ENCODE results near the gene SURF4. TPM values are rescaled to one million over a fixed set of nuclear protein-coding genes. Genes with fewer than 3 reads are reported as not detected.
A peak's percentile ranks its signal among the peaks of the same experiment; 100 is the strongest.

The SURF4 gene
- total and polyA plus RNA-seq, 2 donors (not counting 3 experiments of a cell fraction or from before 2014, with no cell fraction given): 216 to 358 TPM

- Histone ChIP-seq H3K4me3 (replicated peaks in 1 of 3; ENCODE audit: insufficient read depth in 1 of 3, low read depth in 1 of 3, low read length in 3 of 3) (no peak overlapping the region), H3K9me3 (replicated peaks; ENCODE audit: control insufficient read depth, insufficient read depth, low read length) (no peaks in the 10 kb centered on the region), H3K4me1 (ENCODE audit: control insufficient read depth, extremely low read depth, insufficient read depth, low read length) (peaks cover 10% of the 10 kb centered on the region), H3K27me3 (ENCODE audit: control insufficient read depth in 2 of 2, insufficient read depth in 2 of 2, low read length in 2 of 2) (no peaks in the 10 kb centered on the region), H4K20me1 (replicated peaks; ENCODE audit: control insufficient read depth, extremely low read depth, insufficient read depth, low read length) (no peaks in the 10 kb centered on the region), H3K27ac (ENCODE audit: insufficient read depth, low read depth, low read length) (no peak overlapping the region), H3K9ac (replicated peaks; ENCODE audit: extremely low read depth, insufficient read depth, low read length) (no peak overlapping the region), H3K9me1 (replicated peaks; ENCODE audit: control insufficient read depth, extremely low read depth, insufficient read depth, low read length) (no peaks in the 10 kb centered on the region), H3K4me2 (ENCODE audit: insufficient read depth, low read length) (no peak overlapping the region), H2AFZ (ENCODE audit: low read depth, low read length) (no peak overlapping the region), H3K79me2 (ENCODE audit: control insufficient read depth, insufficient read depth, low read length) (no peaks in the 10 kb centered on the region), H3K36me3 (ENCODE audit: control insufficient read depth in 2 of 2, extremely low read depth in 1 of 2, insufficient read depth in 2 of 2, low read length in 2 of 2) (peaks cover 21 to 35% of the 10 kb centered on the region in 2 experiments)
- intact Hi-C loops (cut with micrococcal nuclease): no loop called here
- TF ChIP-seq POLR2AphosphoS5 (IDR thresholded peaks at IDR 0.05; ENCODE audit: insufficient read depth, low read depth, low read length): no peak
- TF ChIP-seq, protein P1, sequence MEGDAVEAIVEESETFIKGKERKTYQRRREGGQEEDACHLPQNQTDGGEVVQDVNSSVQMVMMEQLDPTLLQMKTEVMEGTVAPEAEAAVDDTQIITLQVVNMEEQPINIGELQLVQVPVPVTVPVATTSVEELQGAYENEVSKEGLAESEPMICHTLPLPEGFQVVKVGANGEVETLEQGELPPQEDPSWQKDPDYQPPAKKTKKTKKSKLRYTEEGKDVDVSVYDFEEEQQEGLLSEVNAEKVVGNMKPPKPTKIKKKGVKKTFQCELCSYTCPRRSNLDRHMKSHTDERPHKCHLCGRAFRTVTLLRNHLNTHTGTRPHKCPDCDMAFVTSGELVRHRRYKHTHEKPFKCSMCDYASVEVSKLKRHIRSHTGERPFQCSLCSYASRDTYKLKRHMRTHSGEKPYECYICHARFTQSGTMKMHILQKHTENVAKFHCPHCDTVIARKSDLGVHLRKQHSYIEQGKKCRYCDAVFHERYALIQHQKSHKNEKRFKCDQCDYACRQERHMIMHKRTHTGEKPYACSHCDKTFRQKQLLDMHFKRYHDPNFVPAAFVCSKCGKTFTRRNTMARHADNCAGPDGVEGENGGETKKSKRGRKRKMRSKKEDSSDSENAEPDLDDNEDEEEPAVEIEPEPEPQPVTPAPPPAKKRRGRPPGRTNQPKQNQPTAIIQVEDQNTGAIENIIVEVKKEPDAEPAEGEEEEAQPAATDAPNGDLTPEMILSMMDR (IDR thresholded peaks at IDR 0.05; ENCODE audit: extremely low read depth in 1 of 2, insufficient read depth in 1 of 2, low read depth in 1 of 2, low read length in 2 of 2): peak in 1 of 2 donors; percentile 23
- FAIRE-seq (no peak), DNase-seq (ENCODE audit: low read depth, low spot score) (no peak)
- dilution Hi-C loops (cut with MboI; ENCODE audit: extremely low pct_ligation_motif_present, low sequenced_read_pairs): no loop called here
- CTCF ChIA-PET: interaction anchor here (0.8 to 1.4 kb wide), 2 partner anchors 13 to 127 kb away, joined by 3 to 6 read pairs; no protein-coding TSS in a partner anchor
- POLR2A ChIA-PET: no interaction called here
- no TSS peak for BruUV-seq (replicated peaks)
These were observed 16.3 kb downstream of the SURF4 start for GRCh38 chr9:133359399-133360175.

- DNase-seq (ENCODE audit: low read depth, low spot score) (no peak), FAIRE-seq (no peak)
- H3K27ac ChIP-seq (ENCODE audit: insufficient read depth, low read depth, low read length): no peak overlapping the region
- H3K4me3 ChIP-seq (replicated peaks in 1 of 3; ENCODE audit: insufficient read depth in 1 of 3, low read depth in 1 of 3, low read length in 3 of 3): no peak overlapping the region
- no peaks in the 10 kb centered on the region for H3K9me3 ChIP-seq (replicated peaks; ENCODE audit: control insufficient read depth, insufficient read depth, low read length)
- H3K79me2 ChIP-seq (ENCODE audit: control insufficient read depth, insufficient read depth, low read length): no peaks in the 10 kb centered on the region
- POLR2A ChIA-PET: interaction anchor here (1.5 kb wide), 1 partner anchor 9 kb away, joined by 10 read pairs; the partner anchor contains the start of genes MED22 and RPL7A
- dilution Hi-C loops (cut with MboI; ENCODE audit: extremely low pct_ligation_motif_present, low sequenced_read_pairs): no loop called here
- no peak overlapping the region for H2AFZ ChIP-seq (ENCODE audit: low read depth, low read length)
- intact Hi-C loops (cut with micrococcal nuclease): loop anchor here (2.0 kb wide), 1 partner anchor 121 kb away; the partner anchor contains the start of gene SLC2A6
- no peak overlapping the region for H3K4me2 ChIP-seq (ENCODE audit: insufficient read depth, low read length)
- CTCF ChIA-PET: interaction anchor here (1.0 to 1.3 kb wide), 3 partner anchors 15 to 128 kb away, joined by 3 to 4 read pairs (median 4); no protein-coding TSS in a partner anchor
- no peaks in the 10 kb centered on the region for H4K20me1 ChIP-seq (replicated peaks; ENCODE audit: control insufficient read depth, extremely low read depth, insufficient read depth, low read length)
- H3K9me1 ChIP-seq (replicated peaks; ENCODE audit: control insufficient read depth, extremely low read depth, insufficient read depth, low read length): no peaks in the 10 kb centered on the region
- H3K27me3 ChIP-seq (ENCODE audit: control insufficient read depth in 2 of 2, insufficient read depth in 2 of 2, low read length in 2 of 2): no peaks in the 10 kb centered on the region
- BruUV-seq (replicated peaks): no TSS peak
- TF ChIP-seq POLR2AphosphoS5 (IDR thresholded peaks at IDR 0.05; ENCODE audit: insufficient read depth, low read depth, low read length) (no peak), POLR2A (IDR thresholded peaks at IDR 0.05; ENCODE audit: low read depth, low read length) (no peak), FOS (IDR thresholded peaks at IDR 0.05; ENCODE audit: borderline replicate concordance, insufficient read depth, low read length) (no peak), GATA2 (IDR thresholded peaks at IDR 0.05; ENCODE audit: insufficient read depth, insufficient read length, low read depth, low read length) (no peak), MYC (IDR thresholded peaks at IDR 0.05; ENCODE audit: low read depth, low read length) (no peak), JUN (IDR thresholded peaks at IDR 0.05; ENCODE audit: borderline replicate concordance, insufficient read depth, insufficient read length, low read depth) (no peak), EZH2 (IDR thresholded peaks at IDR 0.05; ENCODE audit: borderline replicate concordance, low read depth, low read length, severe bottlenecking) (no peak)
- TF ChIP-seq, protein P2, sequence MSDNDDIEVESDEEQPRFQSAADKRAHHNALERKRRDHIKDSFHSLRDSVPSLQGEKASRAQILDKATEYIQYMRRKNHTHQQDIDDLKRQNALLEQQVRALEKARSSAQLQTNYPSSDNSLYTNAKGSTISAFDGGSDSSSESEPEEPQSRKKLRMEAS (IDR thresholded peaks at IDR 0.05; ENCODE audit: insufficient read depth, insufficient read length): no peak
- TF ChIP-seq, protein P1 (IDR thresholded peaks at IDR 0.05; ENCODE audit: extremely low read depth in 1 of 2, insufficient read depth in 1 of 2, low read depth in 1 of 2, low read length in 2 of 2): no peak
- H3K4me1 ChIP-seq (ENCODE audit: control insufficient read depth, extremely low read depth, insufficient read depth, low read length): peaks cover 10% of the 10 kb centered on the region
- H3K9ac ChIP-seq (replicated peaks; ENCODE audit: extremely low read depth, insufficient read depth, low read length): no peak overlapping the region
- H3K36me3 ChIP-seq (ENCODE audit: control insufficient read depth in 2 of 2, extremely low read depth in 1 of 2, insufficient read depth in 2 of 2, low read length in 2 of 2): peaks cover 11 to 24% of the 10 kb centered on the region in 2 experiments
These were observed 18.2 kb downstream of the SURF4 start for GRCh38 chr9:133357656-133358055.

All from endothelial cell of umbilical vein (primary cell).